ENCODE results near the gene MSMP.
A peak's percentile ranks its signal among the peaks of the same experiment; 100 is the strongest.

MSMP gene

DNA sequence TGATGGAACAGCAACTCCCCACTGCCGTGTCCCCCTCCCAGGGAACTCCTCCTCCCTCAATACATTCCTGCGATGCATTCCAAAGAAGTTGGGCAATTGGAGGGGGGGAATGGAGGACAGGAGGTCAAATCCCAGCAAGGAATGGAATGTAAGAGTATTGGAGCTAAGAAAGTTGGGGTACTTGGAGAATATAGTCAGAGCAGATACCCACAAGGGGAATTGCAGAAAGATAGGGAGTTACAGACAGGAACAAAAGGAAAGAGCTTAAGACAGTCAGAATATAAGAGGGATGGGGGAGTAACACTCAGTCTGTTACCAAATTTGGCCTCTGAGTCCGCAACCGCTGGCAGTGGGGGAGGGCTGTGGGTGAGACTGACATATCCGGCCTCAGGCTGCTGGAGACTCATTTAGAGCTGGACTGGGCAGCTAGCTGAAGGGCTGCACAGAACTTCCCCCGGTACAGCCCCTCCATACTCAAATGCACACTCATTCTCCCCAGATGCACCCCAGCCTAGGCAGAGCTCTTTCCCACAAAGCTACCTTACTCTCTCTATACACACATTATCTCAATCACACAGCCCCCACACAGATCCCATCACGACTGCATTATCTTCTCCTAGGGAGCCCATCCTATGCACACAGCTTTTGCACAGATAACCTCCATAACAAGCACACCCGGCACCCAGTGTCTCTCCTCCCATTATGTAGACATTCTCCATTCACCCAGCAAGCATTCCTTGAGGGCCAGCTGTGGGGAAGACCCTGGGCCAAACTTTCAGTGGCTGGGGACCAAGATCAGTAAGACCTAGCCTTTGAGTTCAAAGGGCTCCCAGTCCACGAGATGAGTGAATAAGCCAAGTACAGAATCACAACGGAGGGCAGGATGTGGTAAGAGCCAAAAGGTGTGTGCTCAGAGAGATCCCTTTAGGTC lies 25.8 kb downstream of the MSMP start:
- H3K4me3 ChIP-seq (ENCODE audit: low read length): peak overlapping the region; percentile 72; the same call in 1 of the 2 replicates
- TF ChIP-seq ZNF274 (IDR thresholded peaks at IDR 0.05; ENCODE audit: low read depth, low read length): no peak

DNA sequence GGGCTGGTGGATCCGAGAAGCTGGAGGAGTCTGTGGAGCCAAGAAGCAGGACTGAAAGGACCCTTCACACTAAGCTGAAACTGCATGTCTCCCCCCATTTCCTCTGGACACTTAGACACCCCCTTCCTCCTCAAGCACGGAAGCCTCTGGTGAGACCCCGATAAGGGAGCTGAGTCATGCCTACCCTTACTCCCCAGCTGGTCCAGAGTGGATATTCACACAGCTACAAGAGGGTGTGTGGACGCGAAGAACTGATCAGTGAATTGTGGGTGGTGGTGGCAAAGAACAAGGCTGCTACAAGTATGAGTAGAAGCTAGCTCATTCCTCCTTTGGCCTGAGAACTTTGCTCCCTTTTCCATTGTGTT lies 26.4 kb downstream of the MSMP start:
- H3K4me3 ChIP-seq (ENCODE audit: low read length): peak overlapping the region; percentile 72; the same call in 1 of the 2 replicates
- no peak for TF ChIP-seq ZNF274 (IDR thresholded peaks at IDR 0.05; ENCODE audit: low read depth, low read length)

DNA sequence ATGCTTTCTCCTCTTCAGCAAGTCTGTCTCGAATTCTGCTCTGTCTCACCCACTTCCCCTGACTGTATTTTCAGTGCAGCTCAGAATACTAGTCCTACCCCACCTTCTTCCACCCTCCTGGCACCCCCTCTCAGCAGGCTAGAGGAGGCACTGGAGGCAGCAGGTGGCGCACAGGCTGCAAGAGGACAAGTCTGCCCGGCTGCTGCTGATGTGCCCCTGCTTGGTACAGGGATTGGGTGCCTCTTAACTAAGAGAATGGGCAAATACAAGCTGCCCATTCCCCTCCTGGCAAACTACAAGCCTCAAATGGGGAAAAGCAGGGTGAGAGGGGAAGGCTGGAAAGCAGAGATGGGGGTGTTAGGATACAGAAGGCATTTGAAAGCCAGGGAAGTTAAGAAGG lies 27.1 kb downstream of the MSMP start:
- H3K4me3 ChIP-seq (ENCODE audit: low read length): peak overlapping the region; percentile 72; the same call in 1 of the 2 replicates
- no peak for TF ChIP-seq ZNF274 (IDR thresholded peaks at IDR 0.05; ENCODE audit: low read depth, low read length)

DNA sequence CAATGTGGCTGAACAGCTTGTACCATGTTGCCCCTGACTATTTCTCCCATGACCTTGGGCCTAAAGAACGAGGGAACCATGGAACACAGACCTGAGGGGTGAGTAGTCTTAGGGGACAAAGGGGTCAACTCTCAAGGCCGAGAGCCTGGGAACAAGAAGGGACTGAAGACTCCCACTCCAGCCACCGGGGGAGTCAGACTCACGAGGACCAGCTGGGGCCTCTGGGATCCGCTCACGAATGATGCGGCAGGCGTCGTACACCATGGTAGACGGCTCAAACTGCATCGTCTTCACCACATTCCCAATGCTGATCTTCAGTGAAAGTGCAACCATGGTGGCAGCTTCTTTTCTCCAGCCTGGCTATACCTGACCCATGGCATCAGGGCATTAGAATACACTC lies 28.7 kb downstream of the MSMP start:
- H3K4me3 ChIP-seq (ENCODE audit: low read length): no peak overlapping the region
- TF ChIP-seq ZNF274 (IDR thresholded peaks at IDR 0.05; ENCODE audit: low read depth, low read length): no peak

DNA sequence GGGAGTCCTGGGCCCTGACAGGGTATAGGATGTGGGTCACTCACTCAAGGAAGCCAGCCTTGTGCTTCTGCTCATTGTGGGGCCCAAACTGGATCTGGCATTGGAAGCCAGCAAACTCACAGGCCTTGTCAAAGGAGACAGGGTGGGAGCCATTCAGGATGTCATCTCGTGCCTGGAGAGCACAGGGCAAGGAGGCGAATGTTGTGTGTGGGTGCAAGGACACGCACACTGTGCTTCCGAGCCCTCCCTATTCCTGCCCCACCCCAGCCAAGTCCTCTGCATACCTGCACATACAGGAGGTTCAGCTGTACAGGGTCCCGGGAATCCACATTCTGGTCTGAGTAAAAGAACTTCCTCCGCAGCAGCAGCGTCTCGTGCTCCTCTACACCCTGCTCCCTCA lies 30.2 kb downstream of the MSMP start:
- H3K4me3 ChIP-seq (ENCODE audit: low read length): no peak overlapping the region
- no peak for TF ChIP-seq ZNF274 (IDR thresholded peaks at IDR 0.05; ENCODE audit: low read depth, low read length)

DNA sequence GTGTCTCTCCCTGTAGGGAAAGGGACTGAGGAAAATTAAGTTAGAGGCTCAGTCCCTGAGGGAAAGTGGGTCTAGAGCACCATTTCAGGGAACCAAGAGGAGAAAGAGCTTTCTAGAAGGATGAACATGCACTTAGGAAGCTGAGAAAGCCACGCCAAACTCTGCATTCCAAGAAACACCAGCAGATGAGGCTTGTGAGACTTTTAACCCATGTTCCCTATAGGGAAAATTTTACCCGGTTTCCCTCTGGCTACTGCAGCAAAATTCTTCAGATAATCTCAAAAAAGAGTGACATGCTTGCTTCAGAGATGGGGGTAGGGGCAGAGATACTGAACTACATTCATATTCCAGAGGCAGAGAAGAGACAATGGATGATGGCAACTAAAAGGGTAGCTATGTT lies 30.6 kb downstream of the MSMP start:
- no peak for TF ChIP-seq ZNF274 (IDR thresholded peaks at IDR 0.05; ENCODE audit: low read depth, low read length)
- no peak overlapping the region for H3K4me3 ChIP-seq (ENCODE audit: low read length)

DNA sequence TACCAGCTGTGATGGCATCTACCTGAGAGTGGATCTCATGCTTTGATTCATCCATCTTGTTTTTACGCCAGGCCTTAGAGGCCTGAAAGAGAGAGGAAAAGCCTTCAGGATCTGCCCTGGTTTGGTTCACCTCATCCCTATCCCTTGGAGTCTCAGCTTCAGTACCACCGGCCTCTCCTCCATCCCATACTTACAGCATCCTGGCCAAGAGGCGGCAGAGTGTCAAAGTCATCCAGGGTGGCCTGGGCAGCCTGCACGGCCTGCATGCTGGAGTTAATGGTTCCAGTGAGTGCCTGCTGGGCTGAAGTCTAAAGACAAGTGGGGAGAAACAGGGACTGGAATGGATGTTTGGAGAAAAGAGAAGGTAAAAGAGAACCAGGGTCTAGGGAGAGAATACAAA lies 34.5 kb downstream of the MSMP start:
- H3K4me3 ChIP-seq (ENCODE audit: low read length): no peak overlapping the region
- TF ChIP-seq ZNF274 (IDR thresholded peaks at IDR 0.05; ENCODE audit: low read depth, low read length): no peak

DNA sequence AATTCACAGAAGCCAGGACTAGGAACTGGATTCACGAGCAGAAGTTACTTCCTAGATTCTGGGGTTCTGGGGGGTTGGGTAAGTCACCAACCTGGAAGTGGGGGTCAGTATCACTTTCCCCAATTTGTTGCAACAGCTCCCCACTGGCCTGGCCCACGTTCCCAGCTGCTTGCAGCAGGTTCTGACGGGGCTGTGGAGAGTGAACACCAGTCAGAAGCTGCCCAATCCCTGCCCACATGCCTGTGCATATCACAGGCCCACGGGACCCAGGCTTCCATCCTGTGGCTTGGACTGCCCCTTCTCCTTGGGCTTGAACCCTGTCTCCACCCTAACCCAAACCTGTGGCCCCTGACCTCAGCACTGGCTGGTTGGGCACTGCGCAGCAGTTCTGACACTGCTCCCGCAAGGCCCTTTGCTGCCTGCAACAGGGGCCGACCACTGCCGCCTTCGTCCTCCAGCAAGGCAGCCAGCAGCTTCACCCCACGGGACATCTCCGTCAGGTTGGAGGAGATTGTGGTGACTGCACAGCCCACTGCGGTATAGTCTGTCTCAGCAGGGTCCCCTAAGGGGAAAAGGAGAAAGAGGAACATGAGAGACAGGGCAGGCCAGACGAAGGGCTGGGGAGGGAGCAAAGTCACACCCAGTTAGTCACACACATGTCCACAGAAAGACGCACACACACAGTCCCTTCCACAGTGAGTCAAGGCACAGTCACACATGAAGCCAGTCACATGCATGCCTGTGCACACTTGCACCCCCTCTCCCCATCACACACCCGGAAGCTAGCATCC lies 35.2 kb downstream of the MSMP start:
- no peak for TF ChIP-seq ZNF274 (IDR thresholded peaks at IDR 0.05; ENCODE audit: low read depth, low read length)
- H3K4me3 ChIP-seq (ENCODE audit: low read length): no peak overlapping the region

DNA sequence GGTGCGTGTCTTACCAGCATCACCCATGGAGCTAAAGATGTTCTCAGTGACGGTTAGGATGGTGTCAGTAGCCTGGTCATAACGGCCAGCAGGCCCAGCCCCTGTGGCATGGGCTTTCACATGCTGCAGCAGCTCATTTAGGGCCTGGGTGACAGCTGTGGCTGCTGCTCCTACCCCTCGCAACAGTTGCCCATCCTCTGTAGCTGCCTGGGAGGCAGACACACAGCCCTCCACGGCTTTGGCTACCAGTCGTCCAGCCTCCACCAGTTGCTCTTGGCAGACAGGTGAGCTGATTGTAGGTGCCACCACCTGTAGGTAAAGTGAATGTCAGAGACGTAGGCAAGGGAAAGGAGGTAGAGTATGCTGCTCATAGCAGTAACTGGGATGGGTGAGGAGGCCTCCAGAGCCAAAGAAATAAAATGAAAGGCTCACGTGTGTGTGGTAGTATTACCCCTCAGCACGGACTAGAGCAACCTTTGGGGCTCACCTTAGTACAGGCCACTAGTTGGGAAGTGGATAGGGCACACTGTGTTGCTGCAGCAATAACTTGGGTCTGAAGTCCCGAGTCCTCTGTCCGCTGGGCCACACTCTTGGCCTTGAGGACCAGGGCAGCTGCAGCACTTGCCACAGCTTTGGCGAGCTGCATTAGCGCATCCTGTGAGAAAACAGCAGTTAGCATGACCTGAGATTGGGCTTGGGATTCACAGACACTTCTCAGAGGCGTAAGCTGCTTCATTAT lies 36.8 kb downstream of the MSMP start:
- no peak for TF ChIP-seq ZNF274 (IDR thresholded peaks at IDR 0.05; ENCODE audit: low read depth, low read length)
- H3K4me3 ChIP-seq (ENCODE audit: low read length): no peak overlapping the region

DNA sequence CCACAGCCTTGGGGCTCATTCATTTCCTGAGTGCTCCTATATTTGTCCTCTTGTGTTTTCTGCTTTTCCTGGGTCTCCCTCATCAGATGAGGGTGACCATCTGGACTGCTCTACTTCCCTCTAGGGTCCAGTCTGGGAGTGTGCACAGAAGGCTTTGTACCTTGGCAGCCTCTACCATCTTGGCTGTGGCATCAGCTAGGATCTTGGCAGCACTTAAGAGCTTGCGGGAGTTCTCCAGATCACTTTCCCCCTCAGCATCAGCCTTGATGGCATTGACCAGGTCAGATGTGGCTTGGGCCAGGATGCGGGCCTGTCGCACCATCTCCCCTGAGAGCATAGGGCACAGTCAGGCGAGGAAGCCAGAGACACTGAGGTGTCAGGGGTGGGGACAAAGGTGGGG lies 37.8 kb downstream of the MSMP start:
- H3K4me3 ChIP-seq (ENCODE audit: low read length): no peak overlapping the region
- no peak for TF ChIP-seq ZNF274 (IDR thresholded peaks at IDR 0.05; ENCODE audit: low read depth, low read length)

DNA sequence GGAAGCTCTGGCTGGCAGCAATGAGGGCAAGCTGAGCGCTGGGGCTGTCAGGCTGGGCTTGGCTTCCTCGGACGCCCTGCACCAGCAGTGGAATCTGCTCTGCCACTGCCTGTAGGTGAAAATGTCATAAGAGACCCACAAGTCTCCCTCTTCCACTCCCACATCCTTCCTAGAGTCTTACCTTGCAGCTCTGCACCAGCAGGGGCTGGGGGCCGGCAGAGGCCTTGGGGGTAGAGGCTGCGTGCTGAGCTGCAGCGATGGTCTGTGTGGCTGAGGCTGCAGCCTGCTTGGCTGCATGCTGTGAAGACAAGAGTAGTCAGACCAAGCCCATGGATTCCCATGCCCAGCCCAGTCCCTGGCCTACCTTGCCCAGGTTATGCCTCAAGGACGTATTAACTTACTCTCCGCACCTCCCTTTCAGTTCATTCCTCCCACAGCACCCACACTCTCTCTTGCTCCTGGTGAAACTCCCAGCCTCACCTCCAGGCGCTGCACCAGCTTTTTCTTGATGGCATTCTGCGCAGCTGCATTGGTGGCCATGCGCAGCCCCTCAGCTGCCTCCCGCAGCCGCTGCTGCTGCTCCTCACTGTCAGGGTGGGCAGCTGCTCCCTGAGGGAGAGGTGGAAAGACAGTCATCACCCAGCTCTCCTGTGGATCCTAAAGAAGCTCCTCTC lies 39.4 kb downstream of the MSMP start:
- TF ChIP-seq ZNF274 (IDR thresholded peaks at IDR 0.05; ENCODE audit: low read depth, low read length): no peak
- H3K4me3 ChIP-seq (ENCODE audit: low read length): no peak overlapping the region

DNA sequence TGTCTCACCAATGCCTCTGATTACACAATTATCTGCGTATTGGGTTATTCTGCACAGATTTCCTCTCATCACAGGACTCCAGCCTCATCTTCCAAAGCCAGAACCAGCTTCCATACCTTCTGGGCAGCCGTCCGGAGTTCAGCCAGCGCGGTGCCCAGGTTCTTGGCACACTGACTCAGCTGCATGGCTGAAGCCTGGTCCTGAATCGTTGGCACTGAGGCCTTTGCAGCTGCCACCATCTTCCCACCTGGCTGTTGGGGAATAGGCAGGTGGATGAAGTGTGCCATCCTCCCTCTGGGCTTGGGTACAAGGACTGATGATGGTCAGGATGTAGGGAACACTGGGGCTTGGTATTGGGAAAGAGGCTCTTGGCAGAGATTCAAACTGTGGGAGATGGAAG lies 40.0 kb downstream of the MSMP start:
- TF ChIP-seq ZNF274 (IDR thresholded peaks at IDR 0.05; ENCODE audit: low read depth, low read length): no peak
- no peak overlapping the region for H3K4me3 ChIP-seq (ENCODE audit: low read length)

DNA sequence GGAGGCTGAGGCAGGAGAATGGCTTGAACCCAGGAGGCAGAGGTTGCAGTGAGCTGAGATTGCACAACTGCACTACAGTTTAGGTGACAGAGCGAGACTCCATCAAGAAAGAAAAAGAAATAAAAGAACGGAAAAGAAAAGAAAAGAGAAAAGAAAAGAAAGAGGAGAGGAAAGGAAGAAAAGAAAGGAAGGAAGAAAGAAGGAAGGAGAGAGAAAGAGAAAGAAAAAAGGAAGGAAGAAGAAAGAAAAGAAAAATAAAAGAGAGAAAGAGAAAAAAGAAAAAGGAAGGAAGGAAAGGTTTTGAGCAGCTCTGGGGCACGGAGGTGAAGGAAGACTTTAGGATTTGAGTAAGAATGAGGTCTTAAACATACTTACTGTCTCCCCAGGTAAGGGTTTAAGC lies 40.5 kb downstream of the MSMP start:
- TF ChIP-seq ZNF274 (IDR thresholded peaks at IDR 0.05; ENCODE audit: low read depth, low read length): no peak

More for the DNA sequence above, 40.5 kb downstream of the MSMP start:
- no peak overlapping the region for H3K4me3 ChIP-seq (ENCODE audit: low read length)
